Measurements from ENCODE around the gene ZNF487.

Gene ZNF487

DNA sequence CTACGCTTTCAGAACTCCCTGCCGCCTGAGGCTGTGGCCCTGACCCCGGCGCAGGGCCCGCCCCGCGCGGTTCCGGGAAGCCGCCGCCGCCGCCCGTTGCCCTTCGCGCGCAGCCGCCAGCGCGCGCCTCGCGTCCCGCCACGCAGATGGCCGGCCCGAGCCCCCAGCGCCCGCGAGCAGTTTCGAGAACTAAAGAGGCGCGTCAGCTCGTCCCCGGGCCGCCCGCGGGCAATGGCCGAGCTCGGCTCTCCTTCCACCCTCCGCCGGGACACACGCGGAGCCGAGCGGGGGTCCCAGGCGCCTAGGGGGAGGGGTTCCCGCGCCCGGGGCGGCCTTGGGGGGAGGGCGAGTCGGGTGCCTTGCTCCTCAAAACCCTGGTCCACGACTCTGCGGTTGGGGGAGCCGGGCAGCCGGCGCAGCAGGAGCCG, 29.7 kb upstream of the ZNF487 start:
- Histone ChIP-seq H3K9ac (ENCODE audit: low read depth, low read length) (peak overlapping the region; percentile 97), H3K27ac (ENCODE audit: low read depth, low read length) (peak overlapping the region; percentile 100), H3K36me3 (ENCODE audit: insufficient read depth, low read length) (peaks cover 14% of the 10 kb centered on the region), H3K27me3 (ENCODE audit: insufficient read depth, low read length) (no peaks in the 10 kb centered on the region), H3K4me3 (ENCODE audit: low read length) (peak overlapping the region; percentile 88), H3K9me3 (ENCODE audit: insufficient read depth, low read depth, low read length) (no peaks in the 10 kb centered on the region), H3K4me1 (ENCODE audit: insufficient read depth, low read length) (peaks cover 29% of the 10 kb centered on the region)
- WGBS = under 1% methylated on average over 59 of the region's 59 CpGs

DNA sequence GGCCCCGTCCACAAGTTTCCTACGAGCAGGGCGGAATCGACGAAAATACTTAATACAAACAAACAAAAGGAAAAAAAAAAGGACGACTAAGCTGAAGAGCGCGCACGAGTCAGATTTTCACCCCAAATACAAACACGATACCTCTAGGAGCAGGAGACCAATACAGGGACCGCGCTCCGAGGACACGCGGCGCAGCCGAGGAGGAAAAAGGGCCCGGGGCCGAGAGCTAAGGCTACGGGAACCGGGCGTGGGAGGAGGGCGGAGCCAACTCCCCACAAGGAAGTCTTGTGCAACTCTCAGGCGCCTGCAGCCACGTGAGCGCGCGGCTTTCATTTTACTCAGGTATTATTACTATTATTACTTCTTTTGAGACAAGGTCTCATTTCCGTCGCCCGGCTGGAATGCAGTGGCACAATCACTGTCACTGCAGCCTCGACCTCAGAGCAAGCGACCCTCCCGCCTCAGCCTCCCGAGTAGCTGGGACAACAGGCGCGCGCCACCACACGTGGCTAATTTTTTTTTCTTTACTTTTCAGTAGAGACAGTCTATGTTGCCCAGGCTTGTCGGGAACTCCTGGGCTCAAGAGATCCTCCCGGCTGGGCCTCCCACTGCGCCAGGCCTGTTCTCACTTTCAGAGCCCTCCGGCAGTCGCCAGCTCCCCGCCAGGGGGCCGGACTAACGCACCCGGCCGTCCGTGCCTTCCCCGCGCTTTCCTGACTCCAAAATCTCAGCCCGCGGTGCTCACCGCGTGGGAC, 29.2 kb upstream of the ZNF487 start:
- Histone ChIP-seq H3K4me3 (ENCODE audit: low read length) (peak overlapping the region; percentile 88), H3K36me3 (ENCODE audit: insufficient read depth, low read length) (peaks cover 10% of the 10 kb centered on the region), H3K27me3 (ENCODE audit: insufficient read depth, low read length) (no peaks in the 10 kb centered on the region), H3K4me1 (ENCODE audit: insufficient read depth, low read length) (peaks cover 24% of the 10 kb centered on the region), H3K9me3 (ENCODE audit: insufficient read depth, low read depth, low read length) (no peaks in the 10 kb centered on the region), H3K9ac (ENCODE audit: low read depth, low read length) (peak overlapping the region; percentile 97), H3K27ac (ENCODE audit: low read depth, low read length) (peak overlapping the region; percentile 100)
- under 1% methylated on average over 56 of the region's 56 CpGs for WGBS

DNA sequence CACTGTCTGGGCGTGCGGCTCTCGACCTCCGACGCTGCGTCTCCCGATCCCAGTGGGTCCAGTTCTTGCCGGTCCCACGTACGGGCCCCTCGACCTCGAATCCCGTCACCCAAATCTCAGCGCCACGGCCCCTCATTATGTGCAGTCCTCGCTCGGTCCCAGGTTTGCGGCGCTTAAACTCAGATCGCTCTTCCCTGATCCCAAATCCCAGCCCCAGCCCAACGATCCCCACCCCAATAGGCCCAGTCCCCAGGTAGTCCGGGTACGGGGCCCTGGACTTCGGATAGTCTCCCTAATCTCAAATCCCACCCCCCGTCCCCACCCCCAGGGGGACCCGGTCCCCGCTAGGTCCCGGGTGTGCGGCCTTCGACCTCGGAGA, 28.6 kb upstream of the ZNF487 start:
- Histone ChIP-seq H3K27ac (ENCODE audit: low read depth, low read length) (peak overlapping the region; percentile 100), H3K27me3 (ENCODE audit: insufficient read depth, low read length) (no peaks in the 10 kb centered on the region), H3K9ac (ENCODE audit: low read depth, low read length) (peak overlapping the region; percentile 97), H3K9me3 (ENCODE audit: insufficient read depth, low read depth, low read length) (no peaks in the 10 kb centered on the region), H3K4me3 (ENCODE audit: low read length) (peak overlapping the region; percentile 88), H3K4me1 (ENCODE audit: insufficient read depth, low read length) (peaks cover 19% of the 10 kb centered on the region), H3K36me3 (ENCODE audit: insufficient read depth, low read length) (peaks cover 5% of the 10 kb centered on the region; the same call in 1 of the 2 replicates)
- WGBS = under 1% methylated on average over 31 of the region's 31 CpGs

DNA sequence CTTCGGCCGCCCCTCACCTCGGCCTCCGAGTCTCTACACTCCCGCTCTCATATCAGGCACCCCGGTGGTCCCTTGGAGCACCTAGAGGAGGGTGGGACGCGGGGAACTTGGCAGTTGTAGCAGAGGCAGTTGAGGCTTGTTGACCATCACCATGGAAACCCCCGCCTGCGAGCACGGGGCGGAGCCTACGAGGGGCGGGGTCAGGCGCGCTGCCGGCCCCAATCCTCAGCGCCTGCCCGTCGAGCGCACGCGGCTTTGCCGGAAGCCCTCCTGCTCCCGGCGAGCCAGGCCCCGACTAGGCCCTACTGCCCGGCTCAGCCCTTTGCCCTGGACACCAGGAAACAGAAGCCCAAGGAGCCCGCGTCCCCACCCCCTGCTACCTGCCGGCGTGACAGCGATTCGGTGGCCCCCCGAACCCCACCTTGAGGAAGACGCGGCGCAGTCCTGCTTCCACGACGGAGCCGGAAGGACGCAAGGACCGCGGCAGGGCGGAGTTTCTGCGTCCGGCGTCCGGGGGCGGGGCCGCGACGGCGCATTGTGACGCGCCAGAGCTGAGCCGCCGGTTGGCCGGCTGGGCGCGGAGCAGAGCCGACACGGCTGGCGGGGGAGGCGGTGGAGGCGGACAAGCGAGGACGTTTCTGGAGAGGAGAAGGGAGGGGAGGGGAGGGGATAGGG, 28.1 kb upstream of the ZNF487 start, which contains the start of gene HNRNPF:
Gene HNRNPF, minus strand, starts transcription at position 477 of the 675 bp plus-strand sequence. CDS start 21,302 bp downstream, outside the sequence.
- WGBS = under 1% methylated on average over 68 of the region's 68 CpGs
- peaks cover 19% of the 10 kb centered on the region for H3K4me1 ChIP-seq (ENCODE audit: insufficient read depth, low read length)
- no peaks in the 10 kb centered on the region for H3K36me3 ChIP-seq (ENCODE audit: insufficient read depth, low read length)
- peak within 1 kb of the TSS; percentile 97 for H3K9ac ChIP-seq (ENCODE audit: low read depth, low read length)
- no peaks in the 10 kb centered on the region for H3K9me3 ChIP-seq (ENCODE audit: insufficient read depth, low read depth, low read length)
- no peaks in the 10 kb centered on the region for H3K27me3 ChIP-seq (ENCODE audit: insufficient read depth, low read length)
- H3K27ac ChIP-seq (ENCODE audit: low read depth, low read length) = peak within 1 kb of the TSS; percentile 100
- H3K4me3 ChIP-seq (ENCODE audit: low read length) = peak within 1 kb of the TSS; percentile 88

DNA sequence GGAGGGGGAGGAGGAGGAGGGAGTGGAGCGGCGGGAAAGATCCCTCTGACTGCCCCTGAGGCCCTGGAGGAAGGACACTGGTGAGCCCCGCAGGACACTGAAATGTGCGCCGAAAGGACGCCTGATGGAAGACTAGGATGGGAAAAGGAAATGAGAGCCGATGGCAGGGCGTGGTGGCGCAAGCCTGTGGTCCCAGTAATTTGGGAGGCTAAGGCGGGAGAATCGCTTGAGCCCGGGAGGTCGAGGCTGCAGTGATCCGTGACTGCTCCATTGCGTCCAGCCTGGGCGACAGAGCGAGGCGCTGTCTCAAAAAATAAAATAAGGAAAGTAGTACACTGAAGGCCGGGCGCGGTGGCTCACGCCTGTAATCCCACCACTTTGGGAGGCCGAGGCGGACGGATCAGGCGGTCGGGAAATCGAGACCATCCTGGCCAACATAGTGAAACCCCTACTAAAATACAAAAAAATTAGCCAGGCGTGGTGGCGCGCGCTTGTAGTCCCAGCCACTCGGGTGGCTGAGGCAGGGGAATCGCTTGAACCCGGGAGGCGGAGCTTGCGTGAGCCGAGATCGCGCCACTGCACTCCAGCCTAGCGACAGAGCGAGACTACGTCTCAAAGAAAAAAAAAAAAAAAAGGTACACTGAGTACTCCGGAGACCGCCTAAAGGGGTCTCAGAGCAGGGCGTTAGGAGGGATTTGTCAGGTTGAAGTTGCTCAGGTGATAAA, 27.4 kb upstream of the ZNF487 start:
- Histone ChIP-seq H3K27me3 (ENCODE audit: insufficient read depth, low read length) (no peaks in the 10 kb centered on the region), H3K9me3 (ENCODE audit: insufficient read depth, low read depth, low read length) (no peaks in the 10 kb centered on the region), H3K27ac (ENCODE audit: low read depth, low read length) (peak overlapping the region; percentile 84), H3K4me3 (ENCODE audit: low read length) (peak overlapping the region; percentile 88), H3K4me1 (ENCODE audit: insufficient read depth, low read length) (peaks cover 13% of the 10 kb centered on the region), H3K9ac (ENCODE audit: low read depth, low read length) (peak overlapping the region; percentile 91), H3K36me3 (ENCODE audit: insufficient read depth, low read length) (no peaks in the 10 kb centered on the region)
- whole genome bisulfite sequencing = 68% methylated on average over 46 of the region's 46 CpGs

DNA sequence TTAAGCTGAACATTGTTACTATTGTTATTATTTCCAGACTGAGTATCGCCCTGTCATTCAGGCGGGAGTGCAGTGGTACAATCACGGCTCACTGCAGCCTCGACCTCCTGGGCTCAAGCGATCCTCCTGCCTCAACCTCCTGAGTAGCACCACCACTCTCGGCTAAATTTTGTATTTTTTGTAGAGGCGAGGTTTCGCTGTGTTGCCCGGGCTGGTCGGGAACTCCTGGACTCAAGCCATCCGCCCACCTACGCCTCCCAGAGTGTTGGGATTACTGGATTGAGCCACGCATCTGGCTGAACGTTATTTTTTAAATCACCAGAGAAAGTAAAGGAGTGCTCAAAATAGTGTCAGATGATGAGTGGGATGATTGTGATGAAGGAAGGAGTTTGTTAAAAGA, 26.6 kb upstream of the ZNF487 start:
- Histone ChIP-seq H3K9ac (ENCODE audit: low read depth, low read length) (peak overlapping the region; percentile 91; the same call in 1 of the 2 replicates), H3K27me3 (ENCODE audit: insufficient read depth, low read length) (no peaks in the 10 kb centered on the region), H3K36me3 (ENCODE audit: insufficient read depth, low read length) (no peaks in the 10 kb centered on the region), H3K4me3 (ENCODE audit: low read length) (no peak overlapping the region; the same call in 1 of the 2 replicates), H3K9me3 (ENCODE audit: insufficient read depth, low read depth, low read length) (no peaks in the 10 kb centered on the region), H3K4me1 (ENCODE audit: insufficient read depth, low read length) (peaks cover 7% of the 10 kb centered on the region), H3K27ac (ENCODE audit: low read depth, low read length) (no peak overlapping the region)
- 95% methylated on average over 14 of the region's 14 CpGs for WGBS

DNA sequence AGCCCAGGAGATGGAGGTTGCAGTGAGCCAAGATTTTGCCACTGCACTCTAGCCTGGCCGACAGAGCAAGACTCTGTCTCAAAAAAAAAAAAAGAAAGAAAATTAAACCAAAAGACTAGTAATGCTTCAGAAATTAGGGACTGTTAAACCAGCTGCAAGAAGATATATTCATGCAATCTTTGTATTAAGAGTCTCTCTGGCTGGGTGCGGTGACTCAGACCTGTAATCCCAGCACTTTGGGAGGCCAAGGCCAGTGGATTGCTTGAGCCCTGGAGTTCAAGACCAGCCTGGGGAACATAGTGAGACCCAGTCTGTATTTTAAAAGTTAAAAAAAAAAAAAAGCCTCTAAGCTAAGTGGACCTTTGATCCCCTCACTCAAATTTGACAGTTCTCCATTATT, 25.4 kb upstream of the ZNF487 start:
- Histone ChIP-seq H3K4me1 (ENCODE audit: insufficient read depth, low read length) (no peaks in the 10 kb centered on the region), H3K9me3 (ENCODE audit: insufficient read depth, low read depth, low read length) (no peaks in the 10 kb centered on the region), H3K4me3 (ENCODE audit: low read length) (no peak overlapping the region), H3K9ac (ENCODE audit: low read depth, low read length) (no peak overlapping the region), H3K27me3 (ENCODE audit: insufficient read depth, low read length) (no peaks in the 10 kb centered on the region), H3K27ac (ENCODE audit: low read depth, low read length) (no peak overlapping the region), H3K36me3 (ENCODE audit: insufficient read depth, low read length) (no peaks in the 10 kb centered on the region)
- WGBS = 84% methylated on average over 2 of the region's 2 CpGs

DNA sequence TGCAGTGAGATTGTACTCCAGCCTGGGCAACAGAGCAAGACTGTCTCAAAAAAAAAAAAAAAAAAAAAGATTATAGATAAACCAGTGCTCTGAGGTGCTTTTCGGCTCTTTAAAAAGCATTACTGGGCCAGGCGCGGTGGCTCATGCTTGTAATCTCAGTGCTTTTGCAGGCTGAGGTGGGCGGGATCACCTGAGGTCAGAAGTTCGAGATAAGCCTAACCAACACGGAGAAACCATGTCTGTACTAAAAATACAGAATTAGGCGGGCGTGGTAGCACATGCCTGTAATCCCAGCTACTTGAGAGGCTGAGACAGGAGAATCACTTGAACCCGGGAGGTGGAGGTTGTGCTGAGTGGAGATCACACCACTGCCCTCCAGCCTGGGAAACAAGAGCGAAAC, 21.4 kb upstream of the ZNF487 start:
- Histone ChIP-seq H3K9ac (ENCODE audit: low read depth, low read length) (no peak overlapping the region), H3K27ac (ENCODE audit: low read depth, low read length) (no peak overlapping the region), H3K36me3 (ENCODE audit: insufficient read depth, low read length) (no peaks in the 10 kb centered on the region), H3K4me1 (ENCODE audit: insufficient read depth, low read length) (no peaks in the 10 kb centered on the region), H3K27me3 (ENCODE audit: insufficient read depth, low read length) (0 out of 2 replicates have a peak, but pooled peaks cover 3% of the 10 kb centered on the region), H3K9me3 (ENCODE audit: insufficient read depth, low read depth, low read length) (no peaks in the 10 kb centered on the region), H3K4me3 (ENCODE audit: low read length) (no peak overlapping the region)
- WGBS = 95% methylated on average over 9 of the region's 10 CpGs

DNA sequence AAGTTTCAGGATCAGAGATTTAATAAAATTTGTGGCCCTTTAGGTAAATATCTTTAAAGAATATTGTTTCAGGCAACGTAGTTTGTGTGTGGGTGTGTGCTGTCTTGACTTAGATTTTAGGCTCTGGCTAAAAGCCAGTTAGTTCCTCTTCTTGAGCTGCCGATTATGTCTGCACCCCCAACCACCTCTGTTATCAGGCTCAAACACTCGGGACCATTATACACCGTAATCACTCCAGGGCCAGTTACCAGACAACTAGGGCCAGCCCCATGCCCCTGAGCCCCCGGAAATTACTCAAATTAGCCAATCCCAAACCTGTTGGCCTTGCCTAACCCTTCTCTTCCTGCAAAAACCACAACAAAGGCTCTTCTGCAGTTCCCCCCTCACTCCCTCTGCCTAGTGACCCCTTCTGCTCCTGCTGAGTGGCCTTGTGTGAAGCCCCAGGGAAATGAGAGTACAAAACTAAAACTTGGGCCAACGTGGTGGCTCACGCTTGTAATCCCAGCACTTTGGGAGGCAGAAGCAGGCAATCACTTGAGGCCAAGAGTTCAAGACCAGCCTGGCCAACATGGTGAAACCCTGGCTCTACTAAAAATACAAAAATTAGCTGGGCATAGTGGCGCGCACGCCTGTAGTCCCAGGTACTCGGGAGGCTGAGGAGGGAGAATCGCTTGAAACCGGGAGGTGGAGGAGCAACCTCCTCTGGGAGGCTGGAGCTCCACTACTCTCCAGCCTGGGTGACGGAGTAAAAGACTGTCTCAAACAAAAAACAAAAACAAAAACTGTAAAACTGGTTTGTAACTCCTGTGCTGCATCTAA, 18.8 kb upstream of the ZNF487 start:
- no peak overlapping the region for H3K4me3 ChIP-seq (ENCODE audit: low read length)
- no peaks in the 10 kb centered on the region for H3K4me1 ChIP-seq (ENCODE audit: insufficient read depth, low read length)
- no peaks in the 10 kb centered on the region for H3K36me3 ChIP-seq (ENCODE audit: insufficient read depth, low read length)
- peaks cover 13% of the 10 kb centered on the region for H3K27me3 ChIP-seq (ENCODE audit: insufficient read depth, low read length)
- no peak overlapping the region for H3K27ac ChIP-seq (ENCODE audit: low read depth, low read length)
- no peak overlapping the region for H3K9ac ChIP-seq (ENCODE audit: low read depth, low read length)
- no peaks in the 10 kb centered on the region for H3K9me3 ChIP-seq (ENCODE audit: insufficient read depth, low read depth, low read length)
- WGBS = 90% methylated on average over 14 of the region's 14 CpGs

DNA sequence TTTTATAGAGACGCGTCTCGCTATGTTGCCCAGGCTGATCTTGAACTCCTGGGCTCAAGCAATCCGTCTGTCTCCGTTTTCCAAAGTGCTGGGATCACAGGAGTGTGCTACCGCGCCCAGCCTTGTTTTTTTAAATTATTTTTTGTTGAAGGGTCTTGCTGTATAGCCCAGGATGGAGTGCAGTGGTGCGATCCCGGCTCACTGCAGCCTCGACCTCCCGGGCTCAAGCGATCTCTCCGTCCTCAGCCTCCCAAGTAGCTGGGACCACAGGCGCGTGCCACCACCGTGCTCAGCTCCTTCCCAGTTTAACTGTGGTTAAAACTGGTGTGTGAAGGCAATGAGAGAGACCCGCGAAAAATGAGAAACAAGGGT, 16.9 kb upstream of the ZNF487 start:
- no peaks in the 10 kb centered on the region for H3K9me3 ChIP-seq (ENCODE audit: insufficient read depth, low read depth, low read length)
- H3K27ac ChIP-seq (ENCODE audit: low read depth, low read length) = peak overlapping the region; percentile 71; the same call in 1 of the 2 replicates
- H3K4me1 ChIP-seq (ENCODE audit: insufficient read depth, low read length) = no peaks in the 10 kb centered on the region
- peaks cover 13% of the 10 kb centered on the region for H3K27me3 ChIP-seq (ENCODE audit: insufficient read depth, low read length)
- whole genome bisulfite sequencing = 82% methylated on average over 18 of the region's 18 CpGs
- peak overlapping the region; percentile 53 for H3K4me3 ChIP-seq (ENCODE audit: low read length)
- no peaks in the 10 kb centered on the region for H3K36me3 ChIP-seq (ENCODE audit: insufficient read depth, low read length)
- H3K9ac ChIP-seq (ENCODE audit: low read depth, low read length) = peak overlapping the region; percentile 77
